PC-3 (cell line): ENCODE data around the gene VPS26C. TPM values are rescaled to one million over a fixed set of nuclear protein-coding genes. Genes with fewer than 3 reads are reported as not detected.

ENCODE experiments used
- ATAC-seq: fragments of 200-7000 bp; cut with Tn5 transposase; 2 replicates; pipeline ENCODE4 v1.9.1; 2020; ENCODE audit warnings: mild to moderate bottlenecking, moderate library complexity
- BruUV-seq: library from RNA; stranded (reverse); fragments of 400-500 nt; replicated peaks from 2 replicates; lab custom pipeline; 2021; lab: Mats Ljungman, UMichigan
- CTCF ChIA-PET: fragments of 300-600 bp; sonication (Branson Sonifier 250); formaldehyde crosslinking; loops from one replicate; lab custom pipeline; 2022; ENCODE audit warnings: antibody characterized with exemption; lab: Charles Lee
- POLR2A ChIA-PET: fragments of 300-600 bp; sonication (Branson Sonifier 250); formaldehyde crosslinking; loops from one replicate; lab custom pipeline; 2022; ENCODE audit warnings: antibody characterized with exemption; ENCODE audit not compliant: unreplicated experiment; lab: Charles Lee
- DNase-seq: peaks from one replicate; pipeline ENCODE4 v3.0.0-alpha.2; 2015
- H2AFZ ChIP-seq: fragments of 300-600 bp; sonication (generic); 2 replicates; pipeline ENCODE4 v1.6.0; 2016; ENCODE audit warnings: antibody characterized with exemption, low read length
- H3F3A ChIP-seq: fragments of 300-600 bp; sonication (generic); one replicate; pipeline ENCODE4 v1.6.0; 2017; ENCODE audit warnings: antibody characterized with exemption, low read length, control low read depth, mild to moderate bottlenecking; ENCODE audit not compliant: unreplicated experiment
- H3K27ac ChIP-seq: fragments of 300-600 bp; sonication (generic); 2 replicates; pipeline ENCODE4 v1.5.1; 2016; ENCODE audit warnings: mild to moderate bottlenecking, low read length
- H3K27me3 ChIP-seq: fragments of 300-600 bp; sonication (generic); 2 replicates; pipeline ENCODE4 v1.6.1; 2016; ENCODE audit warnings: low read length, mixed read lengths
- H3K36me3 ChIP-seq: fragments of 300-600 bp; sonication (generic); 2 replicates; pipeline ENCODE4 v1.6.1; 2016; ENCODE audit warnings: low read depth, mixed run types, low read length, mixed read lengths
- H3K4me1 ChIP-seq: fragments of 300-600 bp; sonication (generic); 2 replicates; pipeline ENCODE4 v1.5.1; 2016; ENCODE audit warnings: low read length; ENCODE audit not compliant: insufficient read depth
- H3K4me2 ChIP-seq: fragments of 300-600 bp; sonication (generic); 2 replicates; pipeline ENCODE4 v1.6.0; 2016; ENCODE audit warnings: low read length
- H3K4me3 ChIP-seq: fragments of 300-600 bp; sonication (generic); 2 replicates; pipeline ENCODE4 v1.5.1; 2016; ENCODE audit warnings: mild to moderate bottlenecking, low read length, mixed read lengths
- H3K79me2 ChIP-seq: fragments of 300-600 bp; sonication (generic); 2 replicates; pipeline ENCODE4 v1.6.1; 2017; ENCODE audit warnings: low read length, mixed read lengths
- H3K9ac ChIP-seq: fragments of 300-600 bp; sonication (generic); 2 replicates; pipeline ENCODE4 v1.6.0; 2016; ENCODE audit warnings: mild to moderate bottlenecking, low read length
- H3K9me2 ChIP-seq: fragments of 300-600 bp; sonication (generic); replicated peaks from 2 replicates; pipeline ENCODE4 v1.6.1; 2016; ENCODE audit warnings: mixed run types, low read length, mixed read lengths
- H3K9me3 ChIP-seq: fragments of 300-600 bp; sonication (generic); 2 replicates; pipeline ENCODE4 v1.6.1; 2016; ENCODE audit warnings: low read length, mixed read lengths
- H4K20me1 ChIP-seq: fragments of 300-600 bp; sonication (generic); 2 replicates; pipeline ENCODE4 v1.6.1; 2016; ENCODE audit warnings: low read length, mixed read lengths
- CTCF ChIP-seq: fragments of 300-600 bp; sonication (generic); conservative IDR thresholded peaks from 2 replicates; pipeline ENCODE4 v1.5.1; 2017; ENCODE audit warnings: antibody characterized with exemption, low read depth, mild to moderate bottlenecking, low read length
- EZH2 ChIP-seq: fragments of 300-600 bp; sonication (generic); IDR thresholded peaks from one replicate; pipeline ENCODE4 v1.6.1; 2017; ENCODE audit warnings: antibody characterized with exemption, mild to moderate bottlenecking, low read length; ENCODE audit not compliant: unreplicated experiment
- EZH2phosphoT487 ChIP-seq: fragments of 300-600 bp; sonication (generic); IDR thresholded peaks from 2 replicates; pipeline ENCODE4 v1.6.1; 2018; ENCODE audit warnings: mild to moderate bottlenecking, antibody characterized with exemption, low read length, borderline replicate concordance
- intact Hi-C: fragments of 100-400 bp; cut with micrococcal nuclease; formaldehyde crosslinking; loops from 2 replicates; pipeline ENCODE4 v1.9.0; 2023
- total RNA-seq: library from RNA; depleted of rRNA; stranded (reverse); fragments of >200 nt; gene quantifications from 2 replicates; pipeline ENCODE4 v1.2.3, GENCODE V29; 2014

The VPS26C gene
- total RNA-seq, 1 experiment from 2014 or later = 63.3 TPM

GRCh38 chr21:37276377-37276776, 9.2 kb upstream of the VPS26C start:
- ChIA-PET CTCF (no interaction called here), POLR2A (no interaction called here)
- Histone ChIP-seq H3K4me2 (no peak overlapping the region), H3K27me3 (no peaks in the 10 kb centered on the region), H3K4me3 (no peak overlapping the region), H3K4me1 (no peaks in the 10 kb centered on the region), H3K9ac (no peak overlapping the region), H3K36me3 (no peaks in the 10 kb centered on the region), H3F3A (no peaks in the 10 kb centered on the region), H3K79me2 (no peaks in the 10 kb centered on the region), H3K27ac (no peak overlapping the region), H4K20me1 (no peaks in the 10 kb centered on the region), H2AFZ (no peak overlapping the region), H3K9me2 (no peaks in the 10 kb centered on the region), H3K9me3 (no peaks in the 10 kb centered on the region)
- TF ChIP-seq CTCF (no peak), EZH2 (no peak), EZH2phosphoT487 (no peak)
- no peak for DNase-seq
- intact Hi-C loops = no loop called here
- no TSS peak for BruUV-seq
- no peak for ATAC-seq

GRCh38 chr21:37273911-37274690, 7.0 kb upstream of the VPS26C start:
- H3K9me3 ChIP-seq = no peaks in the 10 kb centered on the region
- no peak overlapping the region for H3K4me3 ChIP-seq
- no peaks in the 10 kb centered on the region for H3K79me2 ChIP-seq
- no peaks in the 10 kb centered on the region for H3K36me3 ChIP-seq
- no peaks in the 10 kb centered on the region for H4K20me1 ChIP-seq
- no peaks in the 10 kb centered on the region for H3F3A ChIP-seq
- no TSS peak for BruUV-seq
- TF ChIP-seq EZH2phosphoT487 = no peak
- TF ChIP-seq EZH2 = no peak
- TF ChIP-seq CTCF = no peak
- H3K9me2 ChIP-seq = no peaks in the 10 kb centered on the region
- H2AFZ ChIP-seq = 0 out of 2 replicates have a peak overlapping the region, but pooled peaks have one; percentile 2
- H3K4me1 ChIP-seq = no peaks in the 10 kb centered on the region
- CTCF ChIA-PET = no interaction called here
- H3K4me2 ChIP-seq = no peak overlapping the region
- H3K9ac ChIP-seq = no peak overlapping the region
- intact Hi-C loops = no loop called here
- no peak for DNase-seq
- no peak for ATAC-seq
- no peak overlapping the region for H3K27ac ChIP-seq
- no peaks in the 10 kb centered on the region for H3K27me3 ChIP-seq
- POLR2A ChIA-PET = no interaction called here

- TF ChIP-seq EZH2 = no peak
- no peak for TF ChIP-seq CTCF
- TF ChIP-seq EZH2phosphoT487 = no peak
- Histone ChIP-seq H3K4me1 (peaks cover 3% of the 10 kb centered on the region), H4K20me1 (no peaks in the 10 kb centered on the region), H3K4me3 (no peak overlapping the region), H3K36me3 (no peaks in the 10 kb centered on the region), H3K9ac (no peak overlapping the region), H3F3A (no peaks in the 10 kb centered on the region), H3K27me3 (no peaks in the 10 kb centered on the region), H3K79me2 (peaks cover 4% of the 10 kb centered on the region), H2AFZ (0 out of 2 replicates have a peak overlapping the region, but pooled peaks have one; percentile 2), H3K9me2 (no peaks in the 10 kb centered on the region), H3K9me3 (no peaks in the 10 kb centered on the region), H3K4me2 (no peak overlapping the region), H3K27ac (no peak overlapping the region)
- intact Hi-C loops = no loop called here
- ATAC-seq = no peak
- ChIA-PET POLR2A (no interaction called here), CTCF (no interaction called here)
- DNase-seq = no peak
- no TSS peak for BruUV-seq
Measured at GRCh38 chr21:37273440-37273839, 6.3 kb upstream of the VPS26C start.
